IMR-90 (cell line): ENCODE measurements around the gene FAM83C.

Experiments
- BHLHE40 ChIP-seq: fragments of 150-350 bp; IDR thresholded peaks from 2 replicates; pipeline ENCODE4 v1.6.1; 2016; ENCODE audit warnings: mild to moderate bottlenecking, low read depth, low read length
- FOS ChIP-seq: fragments of 150-350 bp; IDR thresholded peaks from 2 replicates; pipeline ENCODE4 v1.6.1; 2016; ENCODE audit warnings: low read depth, low read length
- MAFK ChIP-seq: IDR thresholded peaks from 2 replicates; pipeline ENCODE4 v1.6.1; 2012; ENCODE audit warnings: low read depth, low read length, improper control_type of control experiment
- NFE2L2 ChIP-seq: fragments of 150-350 bp; IDR thresholded peaks from 2 replicates; pipeline ENCODE4 v1.6.1; 2016; ENCODE audit warnings: low read depth, mild to moderate bottlenecking, low read length
- POLR2A ChIP-seq: IDR thresholded peaks from 2 replicates; pipeline ENCODE4 v1.6.1; 2012; ENCODE audit warnings: mild to moderate bottlenecking, low read depth, low read length
- RAD21 ChIP-seq: IDR thresholded peaks from 2 replicates; pipeline ENCODE4 v1.6.1; 2012; ENCODE audit warnings: low read length, improper control_type of control experiment
- RCOR1 ChIP-seq: IDR thresholded peaks from 2 replicates; pipeline ENCODE4 v1.6.1; 2012; ENCODE audit warnings: mild to moderate bottlenecking, low read length, improper control_type of control experiment; ENCODE audit not compliant: insufficient replicate concordance
- RFX5 ChIP-seq: IDR thresholded peaks from 2 replicates; pipeline ENCODE4 v1.8.0; 2012; ENCODE audit warnings: low read depth, mild to moderate bottlenecking, low read length, moderate library complexity
- SMC3 ChIP-seq: fragments of 150-350 bp; IDR thresholded peaks from 2 replicates; pipeline ENCODE4 v1.6.1; 2016; ENCODE audit warnings: low read depth, mild to moderate bottlenecking, antibody characterized with exemption, low read length, moderate library complexity
- TF ChIP-seq, protein P1 (sequence below): fragments of 150-350 bp; IDR thresholded peaks from 2 replicates; pipeline ENCODE4 v1.6.1; 2016; ENCODE audit warnings: low read depth, mild to moderate bottlenecking, low read length, moderate library complexity, borderline replicate concordance
- TF ChIP-seq, protein P2 (sequence below): conservative IDR thresholded peaks from 2 replicates; pipeline ENCODE4 v1.5.1; 2012; ENCODE audit warnings: mild to moderate bottlenecking, low read depth, low read length, improper control_type of control experiment

DNA sequence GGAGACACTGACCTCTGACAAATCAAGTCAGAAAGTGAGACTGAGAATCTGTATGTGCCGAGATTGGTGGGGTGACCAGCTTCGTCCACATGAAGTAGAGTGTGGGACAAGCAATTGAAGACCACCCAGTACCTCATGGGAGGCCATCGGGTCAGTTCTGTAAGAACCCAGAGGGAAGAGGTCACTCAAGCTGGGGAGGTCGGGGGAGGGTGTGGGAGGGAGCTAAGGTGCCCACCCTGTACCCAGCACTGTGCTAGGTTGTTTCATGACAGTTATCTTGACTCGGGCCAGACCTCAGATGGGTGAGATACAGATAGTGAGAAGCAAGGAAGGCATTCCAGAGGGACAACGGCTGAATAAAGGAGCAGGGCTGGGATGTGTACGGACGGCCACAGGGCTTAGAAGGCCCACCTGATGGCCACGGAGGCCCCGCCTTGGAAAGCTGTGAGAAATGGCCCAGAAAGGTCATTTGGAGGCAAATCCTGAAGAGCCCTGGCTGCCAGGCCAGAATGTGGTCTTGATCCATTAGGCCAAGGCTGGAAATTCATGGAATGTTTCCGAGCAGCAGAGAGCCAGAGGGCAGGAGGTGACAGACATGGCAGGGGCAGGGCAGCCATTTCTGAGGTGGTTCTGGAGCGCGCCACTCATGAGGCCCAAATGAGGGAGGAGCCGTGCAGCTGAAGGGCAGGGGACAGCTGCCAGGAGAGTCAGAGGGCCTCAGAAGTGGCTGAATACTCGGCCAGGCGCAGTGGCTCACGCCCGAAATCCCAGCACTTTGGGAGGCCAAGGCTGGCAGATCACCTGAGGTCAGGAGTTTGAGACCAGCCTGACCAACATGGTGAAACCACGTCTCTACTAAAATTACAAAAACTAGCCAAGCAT lies 22.0 kb downstream of the FAM83C start:
- TF ChIP-seq MAFK = no peak
- TF ChIP-seq, protein P1, sequence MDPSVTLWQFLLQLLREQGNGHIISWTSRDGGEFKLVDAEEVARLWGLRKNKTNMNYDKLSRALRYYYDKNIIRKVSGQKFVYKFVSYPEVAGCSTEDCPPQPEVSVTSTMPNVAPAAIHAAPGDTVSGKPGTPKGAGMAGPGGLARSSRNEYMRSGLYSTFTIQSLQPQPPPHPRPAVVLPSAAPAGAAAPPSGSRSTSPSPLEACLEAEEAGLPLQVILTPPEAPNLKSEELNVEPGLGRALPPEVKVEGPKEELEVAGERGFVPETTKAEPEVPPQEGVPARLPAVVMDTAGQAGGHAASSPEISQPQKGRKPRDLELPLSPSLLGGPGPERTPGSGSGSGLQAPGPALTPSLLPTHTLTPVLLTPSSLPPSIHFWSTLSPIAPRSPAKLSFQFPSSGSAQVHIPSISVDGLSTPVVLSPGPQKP = no peak
- TF ChIP-seq BHLHE40 = no peak
- no peak for TF ChIP-seq RFX5
- TF ChIP-seq, protein P2, sequence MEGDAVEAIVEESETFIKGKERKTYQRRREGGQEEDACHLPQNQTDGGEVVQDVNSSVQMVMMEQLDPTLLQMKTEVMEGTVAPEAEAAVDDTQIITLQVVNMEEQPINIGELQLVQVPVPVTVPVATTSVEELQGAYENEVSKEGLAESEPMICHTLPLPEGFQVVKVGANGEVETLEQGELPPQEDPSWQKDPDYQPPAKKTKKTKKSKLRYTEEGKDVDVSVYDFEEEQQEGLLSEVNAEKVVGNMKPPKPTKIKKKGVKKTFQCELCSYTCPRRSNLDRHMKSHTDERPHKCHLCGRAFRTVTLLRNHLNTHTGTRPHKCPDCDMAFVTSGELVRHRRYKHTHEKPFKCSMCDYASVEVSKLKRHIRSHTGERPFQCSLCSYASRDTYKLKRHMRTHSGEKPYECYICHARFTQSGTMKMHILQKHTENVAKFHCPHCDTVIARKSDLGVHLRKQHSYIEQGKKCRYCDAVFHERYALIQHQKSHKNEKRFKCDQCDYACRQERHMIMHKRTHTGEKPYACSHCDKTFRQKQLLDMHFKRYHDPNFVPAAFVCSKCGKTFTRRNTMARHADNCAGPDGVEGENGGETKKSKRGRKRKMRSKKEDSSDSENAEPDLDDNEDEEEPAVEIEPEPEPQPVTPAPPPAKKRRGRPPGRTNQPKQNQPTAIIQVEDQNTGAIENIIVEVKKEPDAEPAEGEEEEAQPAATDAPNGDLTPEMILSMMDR = no peak
- no peak for TF ChIP-seq FOS
- no peak for TF ChIP-seq SMC3
- no peak for TF ChIP-seq NFE2L2
- no peak for TF ChIP-seq POLR2A
- TF ChIP-seq RAD21 = no peak
- TF ChIP-seq RCOR1 = no peak
